K562 (cell line): ENCODE data around the gene TRAF3IP1. TPM values are rescaled to one million over a fixed set of nuclear protein-coding genes. Genes with fewer than 3 reads are reported as not detected.

Experiments
- CHD2 ChIP-seq: IDR thresholded peaks from 2 replicates; pipeline ENCODE4 v1.6.1; 2011; ENCODE audit warnings: low read depth, low read length
- CUX1 ChIP-seq: fragments of 200-800 bp; sonication (Bioruptor generic); IDR thresholded peaks from 2 replicates; pipeline ENCODE4 v1.6.1; 2016; ENCODE audit warnings: missing genetic modification characterization, missing compliant biosample characterization
- EGR1 ChIP-seq: fragments of 450-650 bp; conservative IDR thresholded peaks from 2 replicates; pipeline ENCODE4 v1.6.1; 2017; ENCODE audit warnings: mild to moderate bottlenecking
- NR2C2 ChIP-seq, 2 experiments: fragments of 200-800 bp in 1 of 2; sonication (Bioruptor generic) in 1 of 2; sonication (generic) in 1 of 2; formaldehyde crosslinking in 1 of 2; IDR thresholded peaks; 2 replicates each; pipeline versions ENCODE4 v1.6.1 to v1.8.0; 2016 to 2022; ENCODE audit warnings: mild to moderate bottlenecking in 1 of 2, missing compliant biosample characterization in 1 of 2, missing genetic modification characterization in 1 of 2, missing genetic modification reagents in 1 of 2
- PKNOX1 ChIP-seq: fragments of 450-650 bp; IDR thresholded peaks from 2 replicates; pipeline ENCODE4 v1.6.1; 2016
- RAD21 ChIP-seq, 2 experiments: fragments of 250-450 bp in 1 of 2; fragments of 450-650 bp in 1 of 2; sonication (Bioruptor Pico) in 1 of 2; formaldehyde crosslinking in 1 of 2; IDR thresholded peaks in 1 of 2; conservative IDR thresholded peaks in 1 of 2; 2 replicates each; pipeline versions ENCODE4 v1.4.0 to v1.8.0; 2020 to 2022; ENCODE audit warnings: mild to moderate bottlenecking in 2 of 2, moderate library complexity in 1 of 2
- ZBTB2 ChIP-seq: fragments of 450-650 bp; IDR thresholded peaks from 2 replicates; pipeline ENCODE4 v1.6.1; 2016; ENCODE audit warnings: antibody characterized with exemption
- ZNF274 ChIP-seq: IDR thresholded peaks from 2 replicates; pipeline ENCODE4 v1.6.1; 2011; ENCODE audit warnings: low read depth, mild to moderate bottlenecking, low read length, moderate library complexity, borderline replicate concordance
- ZNF384 ChIP-seq: IDR thresholded peaks from 2 replicates; pipeline ENCODE4 v1.6.1; 2012; ENCODE audit warnings: low read depth, low read length, improper control_type of control experiment
- ZNF507 ChIP-seq: conservative IDR thresholded peaks from 2 replicates; pipeline ENCODE4 v1.6.1; 2017; ENCODE audit warnings: missing genetic modification characterization, missing compliant biosample characterization
- polyA plus RNA-seq, 8 experiments: library from polyadenylated mRNA; depleted of rRNA in 4 of 8; stranded (reverse) in 5 of 8; unstranded in 3 of 8; fragments of >200 nt; fragmentation: Nextera tagmentation in 2 of 8; fragmentation: Illumina TruSeq in 1 of 8; extraction: Ambion mirVana in 2 of 8; extraction: Trizol in 1 of 8; gene quantifications; 2 replicates each; pipeline versions ENCODE4 v1.2.1 to v1.2.3, GENCODE V29; 2011 to 2014; ENCODE audit warnings: inconsistent platforms in 1 of 8, missing spikeins in 1 of 8
- total RNA-seq, 7 experiments: library from RNA; depleted of rRNA in 6 of 7; stranded (reverse); fragments of >200 nt in 6 of 7; fragmentation: Illumina TruSeq in 2 of 7; extraction: Trizol in 2 of 7; gene quantifications; 2 replicates each; pipeline versions ENCODE4 v1.2.1 to v1.2.3, GENCODE V29; 2011 to 2021; ENCODE audit warnings: low replicate concordance in 1 of 7

TRAF3IP1 gene
- total and polyA plus RNA-seq, 9 of the 15 experiments (the other 6 are each of a cell fraction or from before 2014, with no cell fraction given) = 1.3 to 7.4 (median 3.4) TPM

- peak; percentile 67; the same call in 1 of the 2 replicates for TF ChIP-seq NR2C2 (CRISPR knock-in tag; IDR thresholded peaks at IDR 0.05)
- peak; percentile 90 for TF ChIP-seq NR2C2 (tag; IDR thresholded peaks at IDR 0.05)
- no peak for TF ChIP-seq ZNF384
- no peak for TF ChIP-seq EGR1
- TF ChIP-seq CHD2 = peak; percentile 69
- no peak for TF ChIP-seq ZNF274
- TF ChIP-seq ZNF507 (tag) = no peak
- TF ChIP-seq ZBTB2 = 0 out of 2 replicates have a peak, but pooled peaks have one; percentile 36
- peak; percentile 55 for TF ChIP-seq PKNOX1
- TF ChIP-seq RAD21 (CRISPR knock-in tag; conservative IDR thresholded peaks at IDR 0.05 in 1 of 2, IDR thresholded peaks at IDR 0.05 in 1 of 2) = no peak
- no peak for TF ChIP-seq CUX1 (CRISPR knock-in tag)
These were observed 100.8 kb downstream of the TRAF3IP1 start (continued) for GRCh38 chr2:238420878-238421694.
